Measurements from ENCODE around the gene SPTBN1. TPM values are rescaled to one million over a fixed set of nuclear protein-coding genes. Genes with fewer than 3 reads are reported as not detected.

The SPTBN1 gene
- total and polyA plus RNA-seq, 2 of the 13 experiments (the other 11 are each of a cell fraction or from before 2014, with no cell fraction given), result 123 to 299 TPM

DNA sequence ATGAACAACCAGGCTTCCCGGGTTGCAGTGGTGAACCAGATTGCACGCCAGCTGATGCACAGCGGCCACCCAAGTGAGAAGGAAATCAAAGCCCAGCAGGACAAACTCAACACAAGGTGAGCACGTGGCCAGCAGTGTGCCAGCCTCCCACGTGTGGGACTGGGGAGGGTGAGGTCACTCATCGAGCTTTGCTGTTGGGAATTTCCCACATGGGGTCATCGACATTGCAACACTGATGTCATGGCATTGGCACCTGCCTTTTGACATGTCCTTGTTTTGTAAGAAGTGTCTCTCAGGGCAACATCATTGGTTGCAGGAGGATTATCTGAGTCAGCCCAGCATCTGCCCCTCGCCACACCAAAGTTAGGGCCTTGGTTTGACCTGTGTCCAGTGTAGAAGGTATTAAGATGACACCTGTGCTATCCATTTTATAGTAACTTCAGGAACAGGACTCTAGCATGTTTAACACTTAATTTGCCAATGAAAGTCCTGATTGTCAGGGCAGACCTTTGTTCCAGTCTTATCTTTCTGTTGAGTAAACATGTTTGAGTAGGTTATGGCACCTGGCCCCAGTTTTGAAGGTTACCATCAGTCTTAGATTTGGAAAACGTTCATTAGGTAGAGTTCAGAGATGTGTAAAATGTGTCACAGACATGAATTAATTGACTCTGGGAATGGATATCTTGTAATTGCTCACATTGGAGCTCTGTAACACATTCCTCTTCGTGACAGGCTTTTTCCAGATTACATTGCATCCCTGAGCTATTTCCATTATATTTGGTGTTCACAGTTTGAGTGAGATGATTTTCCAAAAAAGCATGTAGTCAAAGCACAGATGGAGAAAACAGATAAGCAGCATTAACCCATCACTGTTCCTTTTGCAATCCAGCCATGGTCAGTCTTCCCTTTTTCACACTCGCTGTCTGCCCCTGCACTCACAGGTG is 174.1 kb downstream of the SPTBN1 start (continued):
- TF ChIP-seq, protein P1, sequence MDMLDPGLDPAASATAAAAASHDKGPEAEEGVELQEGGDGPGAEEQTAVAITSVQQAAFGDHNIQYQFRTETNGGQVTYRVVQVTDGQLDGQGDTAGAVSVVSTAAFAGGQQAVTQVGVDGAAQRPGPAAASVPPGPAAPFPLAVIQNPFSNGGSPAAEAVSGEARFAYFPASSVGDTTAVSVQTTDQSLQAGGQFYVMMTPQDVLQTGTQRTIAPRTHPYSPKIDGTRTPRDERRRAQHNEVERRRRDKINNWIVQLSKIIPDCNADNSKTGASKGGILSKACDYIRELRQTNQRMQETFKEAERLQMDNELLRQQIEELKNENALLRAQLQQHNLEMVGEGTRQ (IDR thresholded peaks at IDR 0.05; ENCODE audit: low read depth, low read length), result peak; percentile 83
- TF ChIP-seq, protein P1 (CRISPR knock-in tag; IDR thresholded peaks at IDR 0.05; ENCODE audit: borderline replicate concordance), result peak; percentile 44; the same call in 1 of the 2 replicates
- no peak for TF ChIP-seq WIZ (CRISPR knock-in tag; IDR thresholded peaks at IDR 0.05)
- TF ChIP-seq, protein P2, sequence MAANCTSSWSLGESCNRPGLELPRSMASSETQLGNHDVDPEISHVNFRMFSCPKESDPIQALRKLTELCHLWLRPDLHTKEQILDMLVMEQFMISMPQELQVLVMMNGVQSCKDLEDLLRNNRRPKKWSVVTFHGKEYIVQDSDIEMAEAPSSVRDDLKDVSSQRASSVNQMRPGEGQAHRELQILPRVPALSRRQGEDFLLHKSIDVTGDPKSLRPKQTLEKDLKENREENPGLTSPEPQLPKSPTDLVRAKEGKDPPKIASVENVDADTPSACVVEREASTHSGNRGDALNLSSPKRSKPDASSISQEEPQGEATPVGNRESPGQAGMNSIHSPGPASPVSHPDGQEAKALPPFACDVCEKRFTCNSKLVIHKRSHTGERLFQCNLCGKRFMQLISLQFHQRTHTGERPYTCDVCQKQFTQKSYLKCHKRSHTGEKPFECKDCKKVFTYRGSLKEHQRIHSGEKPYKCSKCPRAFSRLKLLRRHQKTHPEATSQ (CRISPR knock-in tag; IDR thresholded peaks at IDR 0.05; ENCODE audit: borderline replicate concordance), result no peak
- no peak for TF ChIP-seq GLI4 (CRISPR knock-in tag; IDR thresholded peaks at IDR 0.05; ENCODE audit: borderline replicate concordance)
- TF ChIP-seq, protein P3, sequence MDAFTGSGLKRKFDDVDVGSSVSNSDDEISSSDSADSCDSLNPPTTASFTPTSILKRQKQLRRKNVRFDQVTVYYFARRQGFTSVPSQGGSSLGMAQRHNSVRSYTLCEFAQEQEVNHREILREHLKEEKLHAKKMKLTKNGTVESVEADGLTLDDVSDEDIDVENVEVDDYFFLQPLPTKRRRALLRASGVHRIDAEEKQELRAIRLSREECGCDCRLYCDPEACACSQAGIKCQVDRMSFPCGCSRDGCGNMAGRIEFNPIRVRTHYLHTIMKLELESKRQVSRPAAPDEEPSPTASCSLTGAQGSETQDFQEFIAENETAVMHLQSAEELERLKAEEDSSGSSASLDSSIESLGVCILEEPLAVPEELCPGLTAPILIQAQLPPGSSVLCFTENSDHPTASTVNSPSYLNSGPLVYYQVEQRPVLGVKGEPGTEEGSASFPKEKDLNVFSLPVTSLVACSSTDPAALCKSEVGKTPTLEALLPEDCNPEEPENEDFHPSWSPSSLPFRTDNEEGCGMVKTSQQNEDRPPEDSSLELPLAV (CRISPR knock-in tag; conservative IDR thresholded peaks at IDR 0.05; ENCODE audit: low read depth), result no peak
- TF ChIP-seq, protein P4, sequence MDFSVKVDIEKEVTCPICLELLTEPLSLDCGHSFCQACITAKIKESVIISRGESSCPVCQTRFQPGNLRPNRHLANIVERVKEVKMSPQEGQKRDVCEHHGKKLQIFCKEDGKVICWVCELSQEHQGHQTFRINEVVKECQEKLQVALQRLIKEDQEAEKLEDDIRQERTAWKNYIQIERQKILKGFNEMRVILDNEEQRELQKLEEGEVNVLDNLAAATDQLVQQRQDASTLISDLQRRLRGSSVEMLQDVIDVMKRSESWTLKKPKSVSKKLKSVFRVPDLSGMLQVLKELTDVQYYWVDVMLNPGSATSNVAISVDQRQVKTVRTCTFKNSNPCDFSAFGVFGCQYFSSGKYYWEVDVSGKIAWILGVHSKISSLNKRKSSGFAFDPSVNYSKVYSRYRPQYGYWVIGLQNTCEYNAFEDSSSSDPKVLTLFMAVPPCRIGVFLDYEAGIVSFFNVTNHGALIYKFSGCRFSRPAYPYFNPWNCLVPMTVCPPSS (IDR thresholded peaks at IDR 0.05), result no peak
- TF ChIP-seq, protein P5, sequence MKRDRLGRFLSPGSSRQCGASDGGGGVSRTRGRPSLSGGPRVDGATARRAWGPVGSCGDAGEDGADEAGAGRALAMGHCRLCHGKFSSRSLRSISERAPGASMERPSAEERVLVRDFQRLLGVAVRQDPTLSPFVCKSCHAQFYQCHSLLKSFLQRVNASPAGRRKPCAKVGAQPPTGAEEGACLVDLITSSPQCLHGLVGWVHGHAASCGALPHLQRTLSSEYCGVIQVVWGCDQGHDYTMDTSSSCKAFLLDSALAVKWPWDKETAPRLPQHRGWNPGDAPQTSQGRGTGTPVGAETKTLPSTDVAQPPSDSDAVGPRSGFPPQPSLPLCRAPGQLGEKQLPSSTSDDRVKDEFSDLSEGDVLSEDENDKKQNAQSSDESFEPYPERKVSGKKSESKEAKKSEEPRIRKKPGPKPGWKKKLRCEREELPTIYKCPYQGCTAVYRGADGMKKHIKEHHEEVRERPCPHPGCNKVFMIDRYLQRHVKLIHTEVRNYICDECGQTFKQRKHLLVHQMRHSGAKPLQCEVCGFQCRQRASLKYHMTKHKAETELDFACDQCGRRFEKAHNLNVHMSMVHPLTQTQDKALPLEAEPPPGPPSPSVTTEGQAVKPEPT (CRISPR knock-in tag; IDR thresholded peaks at IDR 0.05; ENCODE audit: low read depth), result no peak
- no peak for TF ChIP-seq HNRNPUL1 (IDR thresholded peaks at IDR 0.05; ENCODE audit: low read depth, low read length)
- TF ChIP-seq ZNF124 (CRISPR knock-in tag; IDR thresholded peaks at IDR 0.05), result no peak
- no peak for TF ChIP-seq ZSCAN20 (CRISPR knock-in tag; IDR thresholded peaks at IDR 0.05; ENCODE audit: borderline replicate concordance)
- TF ChIP-seq MAZ (IDR thresholded peaks at IDR 0.05; ENCODE audit: borderline replicate concordance, low read depth, low read length), result no peak
- peak; percentile 33; the same call in 1 of the 2 replicates for TF ChIP-seq MAZ (CRISPR knock-in tag; IDR thresholded peaks at IDR 0.05; ENCODE audit: low read depth)
- no peak for TF ChIP-seq MAF1 (CRISPR knock-in tag; IDR thresholded peaks at IDR 0.05; ENCODE audit: borderline replicate concordance)
- TF ChIP-seq ETV5 (CRISPR knock-in tag; IDR thresholded peaks at IDR 0.05; ENCODE audit: borderline replicate concordance), result peak; percentile 19; the same call in 1 of the 2 replicates
- no peak for TF ChIP-seq NFIC (IDR thresholded peaks at IDR 0.05; ENCODE audit: low read length)
- no peak; the same call in 1 of the 2 replicates for TF ChIP-seq NFKB2 (CRISPR knock-in tag; IDR thresholded peaks at IDR 0.05; ENCODE audit: borderline replicate concordance)
- TF ChIP-seq ZKSCAN5 (CRISPR knock-in tag; IDR thresholded peaks at IDR 0.05), result no peak
